Measurements from ENCODE around the gene DDX5. TPM values are rescaled to one million over a fixed set of nuclear protein-coding genes. Genes with fewer than 3 reads are reported as not detected.
A peak's percentile ranks its signal among the peaks of the same experiment; 100 is the strongest.

DDX5 gene
- total RNA-seq, 1 donor from 2014 or later: 925 TPM

DNA sequence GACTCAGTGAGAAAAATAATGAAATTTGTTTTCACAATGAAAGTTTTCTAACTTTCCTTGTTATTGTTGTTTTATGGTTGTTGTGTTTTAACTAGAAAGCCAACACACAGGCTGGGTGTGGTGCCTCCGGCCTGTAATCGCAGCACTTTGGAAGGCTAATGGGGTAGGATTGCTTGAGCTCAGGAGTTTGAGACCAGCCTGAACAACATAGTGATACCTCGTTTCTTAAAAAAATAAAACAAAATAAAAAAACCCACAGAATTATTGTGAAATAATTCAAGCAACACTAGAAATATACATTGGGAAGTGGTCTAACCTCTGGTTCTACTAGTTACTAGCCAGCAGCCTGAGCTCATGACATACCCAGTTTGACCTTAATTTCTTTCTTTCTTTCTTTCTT lies 56.5 kb downstream of the DDX5 start:
- DNase-seq (ENCODE audit: low spot score in 2 of 2, unreplicated experiment in 2 of 2): no peak
- TF ChIP-seq, protein P1, sequence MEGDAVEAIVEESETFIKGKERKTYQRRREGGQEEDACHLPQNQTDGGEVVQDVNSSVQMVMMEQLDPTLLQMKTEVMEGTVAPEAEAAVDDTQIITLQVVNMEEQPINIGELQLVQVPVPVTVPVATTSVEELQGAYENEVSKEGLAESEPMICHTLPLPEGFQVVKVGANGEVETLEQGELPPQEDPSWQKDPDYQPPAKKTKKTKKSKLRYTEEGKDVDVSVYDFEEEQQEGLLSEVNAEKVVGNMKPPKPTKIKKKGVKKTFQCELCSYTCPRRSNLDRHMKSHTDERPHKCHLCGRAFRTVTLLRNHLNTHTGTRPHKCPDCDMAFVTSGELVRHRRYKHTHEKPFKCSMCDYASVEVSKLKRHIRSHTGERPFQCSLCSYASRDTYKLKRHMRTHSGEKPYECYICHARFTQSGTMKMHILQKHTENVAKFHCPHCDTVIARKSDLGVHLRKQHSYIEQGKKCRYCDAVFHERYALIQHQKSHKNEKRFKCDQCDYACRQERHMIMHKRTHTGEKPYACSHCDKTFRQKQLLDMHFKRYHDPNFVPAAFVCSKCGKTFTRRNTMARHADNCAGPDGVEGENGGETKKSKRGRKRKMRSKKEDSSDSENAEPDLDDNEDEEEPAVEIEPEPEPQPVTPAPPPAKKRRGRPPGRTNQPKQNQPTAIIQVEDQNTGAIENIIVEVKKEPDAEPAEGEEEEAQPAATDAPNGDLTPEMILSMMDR (IDR thresholded peaks at IDR 0.05; ENCODE audit: unreplicated experiment): no peak
- Mint-ChIP-seq H3K27me3 (ENCODE audit: low read depth) (no peaks in the 10 kb centered on the region), H3K36me3 (no peaks in the 10 kb centered on the region), H3K4me1 (no peaks in the 10 kb centered on the region), H3K4me3 (no peak overlapping the region), H3K27ac (no peak overlapping the region), H3K9me3 (no peaks in the 10 kb centered on the region)

DNA sequence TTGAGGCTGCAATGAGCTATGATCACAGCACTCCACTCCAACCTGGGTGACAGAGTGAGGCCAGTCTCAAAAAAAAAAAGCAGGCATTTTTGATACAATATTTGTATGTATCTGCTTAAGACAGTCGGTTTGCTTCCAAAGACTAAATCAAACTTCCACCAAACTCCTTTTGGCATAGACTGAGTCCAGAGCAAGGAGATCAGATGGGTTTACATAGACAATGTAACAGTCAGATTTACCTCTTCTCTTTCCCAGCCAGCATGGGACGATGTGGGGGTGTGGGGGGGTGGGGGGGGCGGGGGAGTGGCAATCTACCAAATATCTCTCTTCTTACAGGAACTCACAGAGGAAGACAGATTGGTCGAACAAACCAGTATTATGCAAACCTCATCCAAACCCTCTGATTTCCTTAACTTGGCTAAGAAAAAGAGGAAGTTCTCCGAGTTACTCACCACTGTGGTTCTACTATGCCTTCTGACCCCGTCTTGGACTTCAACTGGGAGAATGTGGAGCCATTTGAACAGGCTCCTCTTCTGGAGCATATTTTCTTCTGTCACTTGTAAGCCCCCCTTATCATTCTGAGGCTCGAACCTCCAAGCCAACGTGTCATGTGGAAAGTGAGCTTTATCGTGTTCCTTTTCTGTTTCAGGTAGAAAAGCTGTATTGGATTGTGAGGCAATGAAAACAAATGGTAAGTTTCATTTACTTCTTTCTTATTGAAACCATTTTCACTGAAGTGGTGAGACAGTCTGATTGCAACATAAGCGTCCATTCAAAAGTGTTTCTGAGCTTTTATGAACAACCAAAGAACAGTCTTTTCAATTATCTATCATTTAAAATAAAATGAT lies 57.2 kb downstream of the DDX5 start, which contains the start of gene MILR1:
TSS of gene MILR1 (plus strand) at position 451 of the 848 bp plus-strand sequence. CDS start at position 505, 54 bp downstream.
- TF ChIP-seq, protein P1 (IDR thresholded peaks at IDR 0.05; ENCODE audit: unreplicated experiment): no peak
- H3K36me3 Mint-ChIP-seq: no peaks in the 10 kb centered on the region
- no peak within 1 kb of the TSS for H3K4me3 Mint-ChIP-seq
- no peak within 1 kb of the TSS for H3K27ac Mint-ChIP-seq
- DNase-seq (ENCODE audit: low spot score in 2 of 2, unreplicated experiment in 2 of 2): no peak
- H3K27me3 Mint-ChIP-seq (ENCODE audit: low read depth): no peaks in the 10 kb centered on the region
- no peaks in the 10 kb centered on the region for H3K9me3 Mint-ChIP-seq
- no peaks in the 10 kb centered on the region for H3K4me1 Mint-ChIP-seq

Small RNA genes lying within 50 kb of the gene (microRNA-seq; reads per million reads assigned to microRNA genes)
- 7.3 reads per million, percentile 27 among the genes with 10 or more reads in this experiment for gene MIR3064
- not detected for gene MIR5047

Other genes starting within 250 kb of the DDX5 start
- gene TEX2, start 243.0 kb downstream of the DDX5 start, total RNA-seq: 27.1 to 29.7 TPM (median 27.3 TPM) in 3 replicates
- 0.09 to 0.18 TPM in 2 of 3 replicates, not detected in the other for gene PECAM1, start 115.4 kb downstream of the DDX5 start, total RNA-seq
- 0.40 to 0.54 TPM in 2 of 3 replicates, not detected in the other for gene MILR1, start 57.2 kb downstream of the DDX5 start, total RNA-seq
- 30.9 to 32.2 TPM (median 31.7 TPM) in 3 replicates for gene POLG2, start 9.2 kb downstream of the DDX5 start, total RNA-seq
- 128 to 135 TPM (median 132 TPM) in 3 replicates for gene CEP95, start 688 bp upstream of the DDX5 start, total RNA-seq
- gene SMURF2, start 156.0 kb upstream of the DDX5 start, total RNA-seq: 39.9 to 41.2 TPM (median 40.1 TPM) in 3 replicates

Measured in mesothelial cell of epicardium (in vitro differentiated cells).